GM18526 (cell line): Measurements from ENCODE around the gene SUMF2.

Source experiments
- POLR2A ChIP-seq: IDR thresholded peaks from 3 replicates; pipeline ENCODE4 v1.6.1; 2011; ENCODE audit not compliant: insufficient read length; ENCODE audit errors: extremely low read depth

SUMF2 gene

DNA sequence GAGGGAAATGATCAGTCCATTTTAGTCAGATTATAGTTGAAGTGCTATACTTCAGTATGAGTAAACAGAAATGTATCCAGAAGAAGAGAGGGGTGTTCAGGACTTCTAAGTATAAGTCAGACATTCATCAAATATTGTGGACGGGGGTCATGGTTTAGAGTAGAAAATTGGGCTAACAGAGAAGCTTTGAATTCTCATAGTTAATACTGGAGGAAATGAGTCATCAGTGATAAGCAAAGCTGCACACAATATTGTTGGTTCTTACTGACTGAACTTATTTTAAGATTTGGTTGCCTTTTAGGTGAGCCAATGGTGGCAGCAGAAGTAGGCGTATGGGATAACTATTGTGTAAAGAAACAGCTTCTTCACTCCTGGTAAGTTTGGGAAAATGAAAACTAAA lies 1.7 kb upstream of the SUMF2 start:
- no peak for TF ChIP-seq POLR2A

- TF ChIP-seq POLR2A: no peak
Observed at GRCh38 chr7:56063500-56063881, 595 bp upstream of the SUMF2 start.

DNA sequence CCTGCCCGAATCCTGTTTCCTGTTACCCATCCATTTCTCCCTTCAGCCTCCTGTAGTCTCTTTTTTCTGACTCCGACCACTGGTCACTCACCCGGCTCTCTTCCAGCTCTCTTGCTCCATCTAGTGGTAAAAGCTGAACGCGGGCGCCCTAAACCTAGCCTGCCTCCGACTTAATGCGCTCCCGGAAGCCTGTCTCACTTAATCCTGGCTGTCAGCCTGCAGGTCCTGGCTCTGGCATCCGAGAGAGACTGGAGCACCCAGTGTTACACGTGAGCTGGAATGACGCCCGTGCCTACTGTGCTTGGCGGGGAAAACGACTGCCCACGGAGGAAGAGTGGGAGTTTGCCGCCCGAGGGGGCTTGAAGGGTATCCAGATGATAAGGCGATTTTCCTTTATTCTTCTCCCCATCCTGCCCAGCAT lies 10.3 kb downstream of the SUMF2 start:
- no peak for TF ChIP-seq POLR2A

- TF ChIP-seq POLR2A: no peak
Observed at GRCh38 chr7:56077681-56078080, 13.6 kb downstream of the SUMF2 start.

DNA sequence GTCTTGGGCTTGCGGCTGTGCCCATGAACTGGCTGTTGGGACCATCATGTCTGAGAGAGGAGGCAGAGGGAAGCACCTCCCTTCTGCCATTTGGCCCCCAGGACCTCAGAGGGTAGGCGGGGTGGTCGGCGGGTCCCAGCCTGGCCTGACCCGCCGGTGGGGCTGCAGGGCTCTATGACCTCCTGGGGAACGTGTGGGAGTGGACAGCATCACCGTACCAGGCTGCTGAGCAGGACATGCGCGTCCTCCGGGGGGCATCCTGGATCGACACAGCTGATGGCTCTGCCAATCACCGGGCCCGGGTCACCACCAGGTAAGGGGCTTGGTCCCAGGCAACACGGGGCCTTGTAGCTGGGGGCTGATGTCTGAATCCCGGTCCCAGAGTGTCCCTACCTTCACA lies 14.1 kb downstream of the SUMF2 start:
- TF ChIP-seq POLR2A: no peak

DNA sequence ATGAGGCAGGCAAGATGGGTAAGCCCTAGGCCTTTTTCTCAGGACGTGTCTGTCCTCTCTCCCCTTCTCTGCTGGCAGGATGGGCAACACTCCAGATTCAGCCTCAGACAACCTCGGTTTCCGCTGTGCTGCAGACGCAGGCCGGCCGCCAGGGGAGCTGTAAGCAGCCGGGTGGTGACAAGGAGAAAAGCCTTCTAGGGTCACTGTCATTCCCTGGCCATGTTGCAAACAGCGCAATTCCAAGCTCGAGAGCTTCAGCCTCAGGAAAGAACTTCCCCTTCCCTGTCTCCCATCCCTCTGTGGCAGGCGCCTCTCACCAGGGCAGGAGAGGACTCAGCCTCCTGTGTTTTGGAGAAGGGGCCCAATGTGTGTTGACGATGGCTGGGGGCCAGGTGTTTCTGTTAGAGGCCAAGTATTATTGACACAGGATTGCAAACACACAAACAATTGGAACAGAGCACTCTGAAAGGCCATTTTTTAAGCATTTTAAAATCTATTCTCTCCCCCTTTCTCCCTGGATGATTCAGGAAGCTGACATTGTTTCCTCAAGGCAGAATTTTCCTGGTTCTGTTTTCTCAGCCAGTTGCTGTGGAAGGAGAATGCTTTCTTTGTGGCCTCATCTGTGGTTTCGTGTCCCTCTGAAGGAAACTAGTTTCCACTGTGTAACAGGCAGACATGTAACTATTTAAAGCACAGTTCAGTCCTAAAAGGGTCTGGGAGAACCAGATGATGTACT lies 15.5 kb downstream of the SUMF2 start:
- no peak for TF ChIP-seq POLR2A

DNA sequence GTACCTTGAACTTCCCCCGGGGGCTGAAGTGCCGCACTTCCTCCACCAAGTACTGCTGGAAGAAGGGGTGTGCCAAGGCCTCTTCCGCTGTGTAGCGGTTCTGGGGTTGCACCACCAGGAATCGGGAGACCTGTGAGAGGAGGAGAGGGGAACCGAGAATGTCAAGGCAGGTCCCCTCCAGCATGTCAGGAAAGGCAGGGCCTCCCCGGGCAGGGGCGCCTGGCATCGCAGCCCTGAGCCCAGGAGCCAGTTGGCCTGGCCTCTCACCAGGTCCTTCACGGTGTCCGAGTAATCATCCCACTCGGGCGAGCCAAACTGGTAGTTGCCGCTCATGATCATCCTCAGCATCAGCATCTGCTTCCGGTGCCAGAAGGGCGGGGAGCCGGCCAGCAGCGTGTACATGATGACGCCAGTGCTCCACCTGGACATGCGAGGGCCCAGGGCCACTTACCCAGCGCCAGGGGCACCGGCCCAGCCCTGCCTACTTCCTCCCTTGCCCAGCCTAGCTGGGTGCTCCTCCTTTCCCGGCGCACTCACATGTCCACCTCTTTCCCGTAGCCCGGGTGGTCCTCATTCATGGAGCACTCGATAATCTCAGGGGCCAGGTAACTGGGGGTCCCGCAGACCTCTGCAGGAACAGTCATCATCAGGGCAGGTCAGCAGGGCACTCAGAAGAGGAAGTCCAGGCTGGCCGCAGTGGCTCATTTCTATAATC lies 17.7 kb downstream of the SUMF2 start:
- no peak for TF ChIP-seq POLR2A

GRCh38 chr7:56083150-56083785 lies 19.2 kb downstream of the SUMF2 start:
- TF ChIP-seq POLR2A: no peak

GRCh38 chr7:56086761-56087160 lies 22.7 kb downstream of the SUMF2 start:
- no peak for TF ChIP-seq POLR2A

DNA sequence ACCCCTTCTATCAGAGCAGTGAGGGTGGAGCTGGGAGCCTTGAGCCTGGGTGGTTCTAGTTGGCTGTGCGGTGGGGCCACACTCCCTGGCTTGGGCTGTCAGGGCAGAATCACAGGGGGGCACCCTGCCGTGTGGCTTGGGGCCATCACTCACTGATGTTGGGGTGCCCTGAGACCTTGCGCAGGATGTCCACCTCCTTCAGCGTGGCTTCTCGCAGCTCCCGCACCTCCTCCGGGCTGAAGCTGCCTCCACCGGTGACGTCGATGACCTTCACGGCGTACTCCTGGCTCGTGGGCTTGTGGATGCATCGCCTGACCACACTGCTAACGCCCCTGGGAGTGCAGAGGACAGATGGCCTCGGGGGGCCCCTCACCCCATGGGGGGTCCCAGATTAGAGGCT lies 23.4 kb downstream of the SUMF2 start:
- no peak for TF ChIP-seq POLR2A

DNA sequence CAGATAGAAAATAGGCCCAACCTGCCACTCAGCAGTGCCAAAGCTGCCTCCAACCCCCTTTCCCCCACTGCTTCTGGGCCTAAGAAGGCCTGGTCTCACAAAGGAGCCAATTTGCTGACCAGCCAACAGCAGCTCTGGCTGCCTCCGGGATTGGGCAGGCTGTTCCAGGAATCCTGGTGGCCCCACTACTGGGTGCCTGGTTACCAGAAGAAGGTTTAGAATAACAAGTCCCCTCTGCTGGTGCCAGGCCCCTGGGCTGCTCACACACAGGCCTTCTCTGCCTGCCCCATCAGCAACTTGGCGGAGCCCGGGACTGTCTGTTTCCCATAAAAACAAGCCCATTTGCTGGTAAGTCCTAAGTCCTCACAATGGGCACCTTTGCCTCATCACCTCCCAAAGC lies 27.5 kb downstream of the SUMF2 start:
- no peak for TF ChIP-seq POLR2A

- no peak for TF ChIP-seq POLR2A
Observed at GRCh38 chr7:56092789-56093531, 28.9 kb downstream of the SUMF2 start, which contains the start of gene PHKG1. Gene PHKG1, minus strand, starts transcription at chr7:56092952. Its CDS starts 4,011 bp downstream, at chr7:56088941.

DNA sequence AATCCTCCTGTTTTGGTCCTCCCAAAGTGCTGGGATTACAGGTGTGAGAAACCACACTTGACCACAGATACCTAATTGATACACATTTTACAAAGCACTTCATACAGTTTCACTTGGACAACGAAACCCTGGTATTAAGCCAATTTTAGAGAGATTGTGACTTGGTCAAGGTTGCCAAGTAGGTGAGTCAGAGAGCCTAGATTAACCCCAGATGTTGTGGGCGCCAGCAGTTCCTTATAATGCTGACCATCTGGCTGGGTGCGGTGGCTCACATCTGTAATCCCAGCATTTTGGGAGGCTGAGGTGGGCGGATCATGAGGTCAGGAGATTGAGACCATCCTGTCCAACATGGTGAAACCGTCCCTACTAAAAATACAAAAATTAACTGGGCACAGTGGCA lies 33.6 kb downstream of the SUMF2 start:
- TF ChIP-seq POLR2A: no peak

- no peak for TF ChIP-seq POLR2A
Observed at GRCh38 chr7:56099653-56100052, 35.6 kb downstream of the SUMF2 start.

DNA sequence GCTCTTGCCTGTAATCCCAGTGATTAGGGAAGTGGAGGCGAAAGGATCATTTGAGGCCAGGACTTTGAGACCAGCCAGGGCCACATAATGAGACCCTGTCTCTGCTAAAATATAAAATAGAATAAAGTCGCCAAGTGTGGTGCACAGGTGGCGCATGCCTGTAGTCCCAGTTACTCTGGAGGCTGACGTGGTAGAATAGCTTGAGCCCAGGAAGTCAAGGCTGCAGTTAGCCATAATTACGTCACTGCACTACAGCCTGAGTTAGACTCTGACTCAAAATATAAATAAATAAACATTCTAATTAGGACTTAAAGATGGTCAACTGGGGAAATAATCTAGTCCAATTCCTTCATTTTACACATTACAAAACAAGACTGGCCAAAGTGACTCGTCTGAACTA lies 41.4 kb downstream of the SUMF2 start:
- no peak for TF ChIP-seq POLR2A
